ENCODE measurements around the gene S100B.

The S100B gene

GRCh38 chr21:46626975-46627501 is 22.2 kb upstream of the S100B start:
- H3K27ac ChIP-seq (ENCODE audit: low read depth, low read length), result no peak overlapping the region
- no peak overlapping the region for H3K4me3 ChIP-seq (ENCODE audit: low read depth, low read length)
- H3K4me1 ChIP-seq (ENCODE audit: control insufficient read depth, insufficient read depth, low read length), result peaks cover 2% of the 10 kb centered on the region; the same call in 1 of the 2 replicates
- no peaks in the 10 kb centered on the region for H3K36me3 ChIP-seq (ENCODE audit: control insufficient read depth, insufficient read depth, low read length)
- H3K27me3 ChIP-seq (ENCODE audit: control insufficient read depth, insufficient read depth, low read length), result no peaks in the 10 kb centered on the region
- peaks cover 11% of the 10 kb centered on the region; the same call in 1 of the 2 replicates for H3K9me3 ChIP-seq (ENCODE audit: control insufficient read depth, insufficient read depth, low read length)
- H3K9ac ChIP-seq (ENCODE audit: low read depth, low read length), result no peak overlapping the region

- Histone ChIP-seq H3K4me3 (ENCODE audit: low read depth, low read length) (no peak overlapping the region), H3K27ac (ENCODE audit: low read depth, low read length) (no peak overlapping the region), H3K9me3 (ENCODE audit: control insufficient read depth, insufficient read depth, low read length) (peaks cover 11% of the 10 kb centered on the region; the same call in 1 of the 2 replicates), H3K9ac (ENCODE audit: low read depth, low read length) (no peak overlapping the region), H3K27me3 (ENCODE audit: control insufficient read depth, insufficient read depth, low read length) (no peaks in the 10 kb centered on the region), H3K36me3 (ENCODE audit: control insufficient read depth, insufficient read depth, low read length) (no peaks in the 10 kb centered on the region), H3K4me1 (ENCODE audit: control insufficient read depth, insufficient read depth, low read length) (no peaks in the 10 kb centered on the region)
These were observed 21.7 kb upstream of the S100B start for GRCh38 chr21:46626536-46626935.

- no peak overlapping the region for H3K27ac ChIP-seq (ENCODE audit: low read depth, low read length)
- H3K4me1 ChIP-seq (ENCODE audit: control insufficient read depth, insufficient read depth, low read length), result no peaks in the 10 kb centered on the region
- peaks cover 11% of the 10 kb centered on the region; the same call in 1 of the 2 replicates for H3K9me3 ChIP-seq (ENCODE audit: control insufficient read depth, insufficient read depth, low read length)
- H3K9ac ChIP-seq (ENCODE audit: low read depth, low read length), result no peak overlapping the region
- no peaks in the 10 kb centered on the region for H3K27me3 ChIP-seq (ENCODE audit: control insufficient read depth, insufficient read depth, low read length)
- H3K36me3 ChIP-seq (ENCODE audit: control insufficient read depth, insufficient read depth, low read length), result no peaks in the 10 kb centered on the region
- no peak overlapping the region for H3K4me3 ChIP-seq (ENCODE audit: low read depth, low read length)
These were observed 20.9 kb upstream of the S100B start for GRCh38 chr21:46625759-46626158.

GRCh38 chr21:46624050-46624449 is 19.2 kb upstream of the S100B start:
- H3K9me3 ChIP-seq (ENCODE audit: control insufficient read depth, insufficient read depth, low read length), result peaks cover 11% of the 10 kb centered on the region; the same call in 1 of the 2 replicates
- H3K4me1 ChIP-seq (ENCODE audit: control insufficient read depth, insufficient read depth, low read length), result no peaks in the 10 kb centered on the region
- H3K9ac ChIP-seq (ENCODE audit: low read depth, low read length), result no peak overlapping the region
- H3K27ac ChIP-seq (ENCODE audit: low read depth, low read length), result no peak overlapping the region
- H3K36me3 ChIP-seq (ENCODE audit: control insufficient read depth, insufficient read depth, low read length), result no peaks in the 10 kb centered on the region
- H3K27me3 ChIP-seq (ENCODE audit: control insufficient read depth, insufficient read depth, low read length), result no peaks in the 10 kb centered on the region
- no peak overlapping the region for H3K4me3 ChIP-seq (ENCODE audit: low read depth, low read length)

GRCh38 chr21:46622226-46622625 is 17.3 kb upstream of the S100B start:
- H3K9ac ChIP-seq (ENCODE audit: low read depth, low read length), result no peak overlapping the region
- no peaks in the 10 kb centered on the region for H3K36me3 ChIP-seq (ENCODE audit: control insufficient read depth, insufficient read depth, low read length)
- peaks cover 11% of the 10 kb centered on the region; the same call in 1 of the 2 replicates for H3K9me3 ChIP-seq (ENCODE audit: control insufficient read depth, insufficient read depth, low read length)
- H3K4me3 ChIP-seq (ENCODE audit: low read depth, low read length), result no peak overlapping the region
- H3K27ac ChIP-seq (ENCODE audit: low read depth, low read length), result peak overlapping the region; percentile 69
- no peaks in the 10 kb centered on the region for H3K4me1 ChIP-seq (ENCODE audit: control insufficient read depth, insufficient read depth, low read length)
- no peaks in the 10 kb centered on the region for H3K27me3 ChIP-seq (ENCODE audit: control insufficient read depth, insufficient read depth, low read length)

- H3K4me3 ChIP-seq (ENCODE audit: low read depth, low read length), result no peak overlapping the region
- no peaks in the 10 kb centered on the region for H3K36me3 ChIP-seq (ENCODE audit: control insufficient read depth, insufficient read depth, low read length)
- no peaks in the 10 kb centered on the region for H3K27me3 ChIP-seq (ENCODE audit: control insufficient read depth, insufficient read depth, low read length)
- H3K27ac ChIP-seq (ENCODE audit: low read depth, low read length), result no peak overlapping the region
- no peak overlapping the region for H3K9ac ChIP-seq (ENCODE audit: low read depth, low read length)
- peaks cover 11% of the 10 kb centered on the region; the same call in 1 of the 2 replicates for H3K9me3 ChIP-seq (ENCODE audit: control insufficient read depth, insufficient read depth, low read length)
- H3K4me1 ChIP-seq (ENCODE audit: control insufficient read depth, insufficient read depth, low read length), result no peaks in the 10 kb centered on the region
These were observed 16.7 kb upstream of the S100B start for GRCh38 chr21:46621457-46622182.

GRCh38 chr21:46620846-46621245 is 16.0 kb upstream of the S100B start:
- no peak overlapping the region for H3K9ac ChIP-seq (ENCODE audit: low read depth, low read length)
- no peaks in the 10 kb centered on the region for H3K4me1 ChIP-seq (ENCODE audit: control insufficient read depth, insufficient read depth, low read length)
- peaks cover 8% of the 10 kb centered on the region; the same call in 1 of the 2 replicates for H3K9me3 ChIP-seq (ENCODE audit: control insufficient read depth, insufficient read depth, low read length)
- H3K27ac ChIP-seq (ENCODE audit: low read depth, low read length), result no peak overlapping the region
- no peaks in the 10 kb centered on the region for H3K36me3 ChIP-seq (ENCODE audit: control insufficient read depth, insufficient read depth, low read length)
- no peak overlapping the region for H3K4me3 ChIP-seq (ENCODE audit: low read depth, low read length)
- H3K27me3 ChIP-seq (ENCODE audit: control insufficient read depth, insufficient read depth, low read length), result no peaks in the 10 kb centered on the region

- no peak overlapping the region for H3K27ac ChIP-seq (ENCODE audit: low read depth, low read length)
- H3K4me3 ChIP-seq (ENCODE audit: low read depth, low read length), result no peak overlapping the region
- H3K9me3 ChIP-seq (ENCODE audit: control insufficient read depth, insufficient read depth, low read length), result no peaks in the 10 kb centered on the region
- no peak overlapping the region for H3K9ac ChIP-seq (ENCODE audit: low read depth, low read length)
- no peaks in the 10 kb centered on the region for H3K4me1 ChIP-seq (ENCODE audit: control insufficient read depth, insufficient read depth, low read length)
- H3K27me3 ChIP-seq (ENCODE audit: control insufficient read depth, insufficient read depth, low read length), result no peaks in the 10 kb centered on the region
- no peaks in the 10 kb centered on the region for H3K36me3 ChIP-seq (ENCODE audit: control insufficient read depth, insufficient read depth, low read length)
These were observed 15.0 kb upstream of the S100B start for GRCh38 chr21:46619846-46620245.

GRCh38 chr21:46618738-46619379 is 14.0 kb upstream of the S100B start:
- H3K36me3 ChIP-seq (ENCODE audit: control insufficient read depth, insufficient read depth, low read length), result no peaks in the 10 kb centered on the region
- no peak overlapping the region for H3K4me3 ChIP-seq (ENCODE audit: low read depth, low read length)
- H3K27ac ChIP-seq (ENCODE audit: low read depth, low read length), result no peak overlapping the region
- H3K9ac ChIP-seq (ENCODE audit: low read depth, low read length), result no peak overlapping the region
- H3K9me3 ChIP-seq (ENCODE audit: control insufficient read depth, insufficient read depth, low read length), result no peaks in the 10 kb centered on the region
- H3K27me3 ChIP-seq (ENCODE audit: control insufficient read depth, insufficient read depth, low read length), result no peaks in the 10 kb centered on the region
- no peaks in the 10 kb centered on the region for H3K4me1 ChIP-seq (ENCODE audit: control insufficient read depth, insufficient read depth, low read length)

- no peak overlapping the region for H3K4me3 ChIP-seq (ENCODE audit: low read depth, low read length)
- H3K27ac ChIP-seq (ENCODE audit: low read depth, low read length), result no peak overlapping the region
- no peaks in the 10 kb centered on the region for H3K4me1 ChIP-seq (ENCODE audit: control insufficient read depth, insufficient read depth, low read length)
- no peak overlapping the region for H3K9ac ChIP-seq (ENCODE audit: low read depth, low read length)
- no peaks in the 10 kb centered on the region for H3K27me3 ChIP-seq (ENCODE audit: control insufficient read depth, insufficient read depth, low read length)
- H3K36me3 ChIP-seq (ENCODE audit: control insufficient read depth, insufficient read depth, low read length), result no peaks in the 10 kb centered on the region
- no peaks in the 10 kb centered on the region for H3K9me3 ChIP-seq (ENCODE audit: control insufficient read depth, insufficient read depth, low read length)
These were observed 12.6 kb upstream of the S100B start for GRCh38 chr21:46617267-46618051.

Measured in HUES48 (cell line).